Measurements from ENCODE around the gene NHEJ1. TPM values are rescaled to one million over a fixed set of nuclear protein-coding genes. Genes with fewer than 3 reads are reported as not detected.

Gene NHEJ1
- total and polyA plus RNA-seq, 2 donors (not counting 3 experiments of a cell fraction or from before 2014, with no cell fraction given) = 12.8 to 12.9 TPM

DNA sequence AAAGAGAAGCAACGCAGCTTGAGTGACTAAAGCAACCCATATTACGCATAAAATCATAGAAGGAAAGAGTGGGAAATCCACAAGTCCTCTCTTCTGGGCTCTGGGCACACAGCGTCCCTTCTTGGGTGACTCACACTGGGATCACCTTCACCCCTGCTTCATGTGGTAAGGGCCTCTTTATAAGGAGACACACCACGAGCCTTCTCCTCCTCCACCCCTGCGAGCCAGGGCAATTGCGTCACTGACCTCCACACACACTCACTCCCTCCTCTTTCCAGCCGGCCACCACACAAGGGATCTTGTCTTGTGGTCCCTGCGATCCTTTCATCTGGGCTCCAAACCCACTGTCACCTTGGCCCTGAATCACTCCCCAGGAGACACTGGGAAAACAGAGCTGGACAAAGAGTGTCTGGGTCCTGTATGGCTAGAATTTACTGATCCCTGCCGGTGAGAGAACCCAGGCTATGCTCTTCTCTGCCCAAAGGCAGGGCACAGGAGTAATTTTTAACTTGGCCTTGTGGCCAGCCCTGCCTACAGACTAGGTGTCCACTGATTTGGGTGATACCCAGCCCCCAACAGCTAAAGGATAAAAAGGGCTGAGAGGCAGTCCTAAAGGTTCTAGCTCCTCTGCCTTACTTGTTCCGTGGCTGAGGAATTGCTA lies 35.3 kb downstream of the NHEJ1 start:
- no TSS peak for BruUV-seq (replicated peaks)
- ChIA-PET CTCF (interaction anchor here (1.0 to 9.5 kb wide), 8 partner anchors 9 to 96 kb away, joined by 3 to 178 read pairs (median 6); partner anchors contain the start of gene IHH), POLR2A (no interaction called here)
- DNase-seq (ENCODE audit: low read depth, low spot score) = no peak
- no peaks in the 10 kb centered on the region for H3K27me3 ChIP-seq (ENCODE audit: control insufficient read depth in 2 of 2, insufficient read depth in 2 of 2, low read length in 2 of 2)
- H3K79me2 ChIP-seq (ENCODE audit: control insufficient read depth, insufficient read depth, low read length) = no peaks in the 10 kb centered on the region
- no peaks in the 10 kb centered on the region for H4K20me1 ChIP-seq (replicated peaks; ENCODE audit: control insufficient read depth, extremely low read depth, insufficient read depth, low read length)
- intact Hi-C loops (cut with micrococcal nuclease) = no loop called here
- TF ChIP-seq JUN (IDR thresholded peaks at IDR 0.05; ENCODE audit: borderline replicate concordance, insufficient read depth, insufficient read length, low read depth) (no peak), POLR2AphosphoS5 (IDR thresholded peaks at IDR 0.05; ENCODE audit: insufficient read depth, low read depth, low read length) (no peak), POLR2A (IDR thresholded peaks at IDR 0.05; ENCODE audit: low read depth, low read length) (no peak), MYC (IDR thresholded peaks at IDR 0.05; ENCODE audit: low read depth, low read length) (no peak), GATA2 (IDR thresholded peaks at IDR 0.05; ENCODE audit: insufficient read depth, insufficient read length, low read depth, low read length) (no peak), FOS (IDR thresholded peaks at IDR 0.05; ENCODE audit: borderline replicate concordance, insufficient read depth, low read length) (no peak), EZH2 (IDR thresholded peaks at IDR 0.05; ENCODE audit: borderline replicate concordance, low read depth, low read length, severe bottlenecking) (no peak)
- TF ChIP-seq, protein P1, sequence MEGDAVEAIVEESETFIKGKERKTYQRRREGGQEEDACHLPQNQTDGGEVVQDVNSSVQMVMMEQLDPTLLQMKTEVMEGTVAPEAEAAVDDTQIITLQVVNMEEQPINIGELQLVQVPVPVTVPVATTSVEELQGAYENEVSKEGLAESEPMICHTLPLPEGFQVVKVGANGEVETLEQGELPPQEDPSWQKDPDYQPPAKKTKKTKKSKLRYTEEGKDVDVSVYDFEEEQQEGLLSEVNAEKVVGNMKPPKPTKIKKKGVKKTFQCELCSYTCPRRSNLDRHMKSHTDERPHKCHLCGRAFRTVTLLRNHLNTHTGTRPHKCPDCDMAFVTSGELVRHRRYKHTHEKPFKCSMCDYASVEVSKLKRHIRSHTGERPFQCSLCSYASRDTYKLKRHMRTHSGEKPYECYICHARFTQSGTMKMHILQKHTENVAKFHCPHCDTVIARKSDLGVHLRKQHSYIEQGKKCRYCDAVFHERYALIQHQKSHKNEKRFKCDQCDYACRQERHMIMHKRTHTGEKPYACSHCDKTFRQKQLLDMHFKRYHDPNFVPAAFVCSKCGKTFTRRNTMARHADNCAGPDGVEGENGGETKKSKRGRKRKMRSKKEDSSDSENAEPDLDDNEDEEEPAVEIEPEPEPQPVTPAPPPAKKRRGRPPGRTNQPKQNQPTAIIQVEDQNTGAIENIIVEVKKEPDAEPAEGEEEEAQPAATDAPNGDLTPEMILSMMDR (IDR thresholded peaks at IDR 0.05; ENCODE audit: extremely low read depth in 1 of 2, insufficient read depth in 1 of 2, low read depth in 1 of 2, low read length in 2 of 2) = no peak
- TF ChIP-seq, protein P2, sequence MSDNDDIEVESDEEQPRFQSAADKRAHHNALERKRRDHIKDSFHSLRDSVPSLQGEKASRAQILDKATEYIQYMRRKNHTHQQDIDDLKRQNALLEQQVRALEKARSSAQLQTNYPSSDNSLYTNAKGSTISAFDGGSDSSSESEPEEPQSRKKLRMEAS (IDR thresholded peaks at IDR 0.05; ENCODE audit: insufficient read depth, insufficient read length) = no peak
- FAIRE-seq = no peak
- H3K9ac ChIP-seq (replicated peaks; ENCODE audit: extremely low read depth, insufficient read depth, low read length) = no peak overlapping the region
- H3K4me3 ChIP-seq (replicated peaks in 1 of 3; ENCODE audit: insufficient read depth in 1 of 3, low read depth in 1 of 3, low read length in 3 of 3) = no peak overlapping the region
- no peaks in the 10 kb centered on the region for H3K36me3 ChIP-seq (ENCODE audit: control insufficient read depth in 2 of 2, extremely low read depth in 1 of 2, insufficient read depth in 2 of 2, low read length in 2 of 2)
- no peaks in the 10 kb centered on the region for H3K9me3 ChIP-seq (replicated peaks; ENCODE audit: control insufficient read depth, insufficient read depth, low read length)
- no peak overlapping the region for H2AFZ ChIP-seq (ENCODE audit: low read depth, low read length)
- dilution Hi-C loops (cut with MboI; ENCODE audit: extremely low pct_ligation_motif_present, low sequenced_read_pairs) = no loop called here
- H3K9me1 ChIP-seq (replicated peaks; ENCODE audit: control insufficient read depth, extremely low read depth, insufficient read depth, low read length) = no peaks in the 10 kb centered on the region
- no peak overlapping the region for H3K4me2 ChIP-seq (ENCODE audit: insufficient read depth, low read length)
- no peaks in the 10 kb centered on the region for H3K4me1 ChIP-seq (ENCODE audit: control insufficient read depth, extremely low read depth, insufficient read depth, low read length)
- no peak overlapping the region for H3K27ac ChIP-seq (ENCODE audit: insufficient read depth, low read depth, low read length)
